ENCODE measurements around the gene CKAP2L.

The CKAP2L gene

GRCh38 chr2:112764071-112765044 is at the start of gene CKAP2L:
CKAP2L (minus strand) TSS chr2:112764609; CDS start chr2:112764598, 11 bp downstream.
- DNase-seq = peak; percentile 99

GRCh38 chr2:112813280-112813966 is 49.0 kb upstream of the CKAP2L start:
- no peak for DNase-seq

- DNase-seq = no peak
These were observed 48.2 kb upstream of the CKAP2L start for GRCh38 chr2:112812318-112813267.

- DNase-seq = peak; percentile 44
These were observed 47.5 kb upstream of the CKAP2L start for GRCh38 chr2:112811841-112812306.

GRCh38 chr2:112811276-112811831 is 46.9 kb upstream of the CKAP2L start:
- no peak for DNase-seq

GRCh38 chr2:112809112-112809511 is 44.7 kb upstream of the CKAP2L start:
- no peak for DNase-seq

GRCh38 chr2:112807233-112807807 is 42.9 kb upstream of the CKAP2L start:
- DNase-seq = no peak

- DNase-seq = no peak
These were observed 41.1 kb upstream of the CKAP2L start for GRCh38 chr2:112805542-112805941.

- peak; percentile 69 for DNase-seq
These were observed 39.5 kb upstream of the CKAP2L start for GRCh38 chr2:112803691-112804521.

- DNase-seq = no peak
These were observed 36.6 kb upstream of the CKAP2L start for GRCh38 chr2:112800881-112801583.

GRCh38 chr2:112798979-112799975 is 34.9 kb upstream of the CKAP2L start:
- DNase-seq = peak; percentile 42

GRCh38 chr2:112796486-112796885 is 32.1 kb upstream of the CKAP2L start:
- no peak for DNase-seq

GRCh38 chr2:112795774-112796173 is 31.4 kb upstream of the CKAP2L start:
- peak; percentile 29 for DNase-seq

GRCh38 chr2:112794841-112795240 is 30.4 kb upstream of the CKAP2L start:
- DNase-seq = no peak

GRCh38 chr2:112794131-112794733 is 29.8 kb upstream of the CKAP2L start:
- peak; percentile 89 for DNase-seq

GRCh38 chr2:112793449-112793978 is 29.1 kb upstream of the CKAP2L start:
- DNase-seq = peak; percentile 67

GRCh38 chr2:112792419-112792818 is 28.0 kb upstream of the CKAP2L start:
- no peak for DNase-seq

- no peak for DNase-seq
These were observed 27.4 kb upstream of the CKAP2L start for GRCh38 chr2:112791693-112792230.
